Cardiac muscle cell (in vitro differentiated cells and primary cell): ENCODE results near the gene ZNF629. TPM values are rescaled to one million over a fixed set of nuclear protein-coding genes. Genes with fewer than 3 reads are reported as not detected.
A peak's percentile ranks its signal among the peaks of the same experiment; 100 is the strongest.

Experiments used
- DNase-seq, 2 donors: peaks; one replicate each; pipeline versions ENCODE4 v3.0.0 to v3.0.0-alpha.2; 2010 to 2017; ENCODE audit warnings: low read depth in 1 of 2, low spot score in 1 of 2
- H3K27ac ChIP-seq: fragments of 200-600 bp; sonication (generic); 2 replicates; pipeline ENCODE4 v1.5.1; 2016
- H3K27me3 ChIP-seq: fragments of 200-600 bp; sonication (generic); 2 replicates; pipeline ENCODE4 v1.6.0; 2016; ENCODE audit warnings: control low read depth
- H3K36me3 ChIP-seq: fragments of 200-600 bp; sonication (generic); 2 replicates; pipeline ENCODE4 v1.5.1; 2016; ENCODE audit warnings: control low read depth
- H3K4me1 ChIP-seq: fragments of 200-600 bp; sonication (generic); 2 replicates; pipeline ENCODE4 v1.8.1; 2017; ENCODE audit warnings: low read depth, mild to moderate bottlenecking, mixed run types
- H3K4me3 ChIP-seq: fragments of 200-600 bp; sonication (generic); 2 replicates; pipeline ENCODE4 v1.5.1; 2016; ENCODE audit warnings: mild to moderate bottlenecking
- H3K9me3 ChIP-seq: fragments of 200-600 bp; sonication (generic); 2 replicates; pipeline ENCODE4 v1.5.1; 2017; ENCODE audit warnings: low read depth, mild to moderate bottlenecking, control low read depth
- CTCF ChIP-seq: IDR thresholded peaks from 2 replicates; pipeline ENCODE4 v1.5.1; 2012; ENCODE audit warnings: low read depth, mild to moderate bottlenecking, low read length
- polyA plus RNA-seq: library from polyadenylated mRNA; unstranded; fragments of >200 nt; fragmentation: Nextera tagmentation; extraction: Ambion mirVana; gene quantifications from 2 replicates; pipeline ENCODE4 v1.2.1, GENCODE V29; 2016
- total RNA-seq: library from RNA; depleted of rRNA; stranded (reverse); fragments of >200 nt; gene quantifications from 2 replicates; pipeline ENCODE4 v1.2.3, GENCODE V29; 2016

ZNF629 gene
- total and polyA plus RNA-seq, 2 experiments from 2014 or later = 20.1 to 50.9 TPM

DNA sequence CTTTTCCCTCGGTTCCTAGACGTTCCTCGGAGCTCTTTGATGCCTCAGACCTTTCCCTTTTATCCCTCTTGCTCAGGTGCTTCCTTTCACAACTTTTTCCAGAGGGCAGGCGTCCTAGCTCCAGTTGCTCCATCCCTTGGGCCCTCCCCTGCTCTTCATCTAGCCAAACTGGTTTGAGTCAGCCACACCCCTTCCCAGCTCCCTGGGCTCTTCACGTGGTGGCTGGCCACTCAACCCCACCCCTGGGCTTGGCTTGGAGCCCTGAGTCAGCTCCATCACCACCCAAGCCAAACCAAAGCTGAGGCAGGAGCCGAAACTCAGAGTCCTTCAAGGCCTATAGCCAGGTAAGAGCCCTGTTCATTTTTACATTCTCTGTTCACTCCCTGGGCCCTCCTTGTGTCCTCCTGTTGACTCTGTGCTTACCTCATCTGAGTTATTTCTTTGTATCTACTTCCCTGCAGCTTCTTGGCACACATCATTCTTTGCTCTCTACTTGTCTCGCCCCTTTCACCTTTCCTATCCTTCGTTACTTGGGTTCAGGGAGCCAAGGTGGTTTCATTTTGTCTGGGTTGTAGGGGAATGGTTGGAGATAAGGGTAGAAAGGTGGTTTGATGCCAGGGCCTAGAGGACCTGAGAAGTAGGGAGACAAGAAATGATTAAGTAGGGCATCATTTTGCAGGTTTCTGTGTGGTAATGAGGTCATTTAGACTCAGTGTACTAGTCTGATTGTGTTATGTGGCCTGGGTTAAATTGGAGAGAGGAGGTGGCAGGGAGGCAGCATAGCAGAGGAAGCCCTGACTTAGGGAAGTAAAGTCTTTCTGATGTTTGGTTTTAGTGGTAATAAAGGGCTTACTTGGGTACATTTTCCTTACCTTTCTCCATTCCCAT, 46.4 kb downstream of the ZNF629 start:
- peaks cover 43% of the 10 kb centered on the region for H3K36me3 ChIP-seq
- DNase-seq = peak in 1 of 2 donors; percentile 86
- no peak overlapping the region for H3K4me3 ChIP-seq
- no peaks in the 10 kb centered on the region for H3K4me1 ChIP-seq
- peak overlapping the region; percentile 94 for H3K27ac ChIP-seq
- H3K27me3 ChIP-seq = no peaks in the 10 kb centered on the region
- no peaks in the 10 kb centered on the region for H3K9me3 ChIP-seq
- no peak for TF ChIP-seq CTCF

- TF ChIP-seq CTCF = no peak
- DNase-seq = no peak
These were observed 47.7 kb downstream of the ZNF629 start for GRCh38 chr16:30738984-30739951.

DNA sequence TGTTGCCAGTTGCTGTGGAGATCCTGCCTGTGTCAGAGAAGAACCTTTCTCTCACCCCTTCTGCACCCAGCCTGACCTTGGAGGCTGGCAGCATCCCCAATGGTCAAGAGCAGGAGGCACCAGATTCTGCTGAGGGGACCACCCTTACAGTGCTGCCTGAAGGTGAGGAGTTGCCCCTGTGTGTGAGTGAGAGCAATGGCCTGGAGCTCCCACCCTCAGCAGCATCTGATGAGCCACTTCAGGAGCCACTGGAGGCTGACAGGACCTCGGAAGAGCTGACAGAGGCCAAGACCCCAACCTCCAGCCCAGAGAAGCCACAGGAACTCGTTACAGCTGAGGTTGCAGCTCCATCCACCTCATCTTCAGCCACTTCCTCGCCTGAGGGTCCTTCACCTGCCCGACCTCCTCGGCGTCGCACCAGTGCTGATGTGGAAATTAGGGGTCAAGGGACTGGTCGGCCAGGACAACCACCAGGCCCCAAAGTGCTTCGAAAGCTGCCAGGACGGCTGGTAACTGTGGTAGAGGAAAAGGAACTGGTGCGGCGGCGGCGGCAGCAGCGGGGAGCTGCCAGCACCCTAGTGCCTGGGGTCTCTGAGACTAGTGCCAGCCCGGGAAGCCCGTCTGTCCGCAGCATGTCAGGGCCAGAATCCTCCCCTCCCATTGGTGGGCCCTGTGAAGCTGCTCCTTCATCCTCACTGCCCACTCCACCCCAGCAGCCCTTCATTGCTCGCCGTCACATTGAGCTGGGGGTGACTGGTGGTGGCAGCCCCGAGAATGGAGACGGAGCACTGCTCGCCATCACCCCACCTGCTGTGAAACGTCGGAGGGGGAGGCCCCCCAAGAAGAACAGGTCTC, 49.0 kb downstream of the ZNF629 start:
- H3K27ac ChIP-seq = no peak overlapping the region
- H3K27me3 ChIP-seq = no peaks in the 10 kb centered on the region
- TF ChIP-seq CTCF = no peak
- no peak overlapping the region for H3K4me3 ChIP-seq
- H3K9me3 ChIP-seq = no peaks in the 10 kb centered on the region
- H3K4me1 ChIP-seq = no peaks in the 10 kb centered on the region
- DNase-seq = no peak
- H3K36me3 ChIP-seq = peaks cover 44% of the 10 kb centered on the region

More at GRCh38 chr16:30738984-30739951, 47.7 kb downstream of the ZNF629 start:
- H3K27ac ChIP-seq = no peak overlapping the region
- H3K36me3 ChIP-seq = peaks cover 39% of the 10 kb centered on the region
- no peaks in the 10 kb centered on the region for H3K4me1 ChIP-seq
- no peaks in the 10 kb centered on the region for H3K9me3 ChIP-seq
- H3K27me3 ChIP-seq = no peaks in the 10 kb centered on the region
- H3K4me3 ChIP-seq = no peak overlapping the region

DNA sequence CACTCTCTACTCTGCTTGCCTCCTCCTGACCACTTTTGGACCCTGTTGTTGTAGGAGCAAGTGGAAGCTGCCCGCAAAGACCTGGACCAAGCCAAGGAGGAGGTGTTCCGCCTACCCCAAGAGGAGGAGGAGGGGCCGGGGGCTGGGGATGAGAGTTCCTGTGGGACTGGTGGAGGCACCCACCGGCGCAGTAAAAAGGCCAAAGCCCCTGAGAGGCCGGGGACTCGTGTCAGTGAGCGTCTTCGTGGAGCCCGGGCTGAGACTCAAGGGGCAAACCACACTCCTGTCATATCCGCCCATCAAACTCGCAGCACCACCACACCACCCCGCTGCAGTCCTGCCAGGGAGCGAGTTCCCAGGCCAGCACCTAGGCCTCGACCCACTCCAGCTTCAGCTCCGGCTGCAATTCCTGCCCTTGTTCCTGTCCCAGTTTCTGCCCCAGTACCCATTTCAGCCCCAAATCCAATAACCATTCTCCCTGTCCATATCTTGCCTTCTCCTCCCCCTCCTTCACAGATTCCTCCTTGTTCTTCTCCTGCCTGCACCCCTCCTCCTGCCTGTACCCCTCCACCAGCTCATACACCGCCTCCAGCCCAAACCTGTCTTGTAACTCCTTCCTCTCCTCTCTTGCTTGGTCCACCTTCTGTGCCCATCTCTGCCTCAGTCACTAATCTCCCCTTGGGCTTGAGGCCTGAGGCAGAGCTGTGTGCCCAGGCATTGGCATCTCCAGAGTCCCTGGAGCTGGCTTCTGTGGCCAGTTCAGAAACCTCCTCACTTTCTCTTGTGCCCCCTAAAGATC, 49.8 kb downstream of the ZNF629 start:
- Histone ChIP-seq H3K4me3 (no peak overlapping the region), H3K4me1 (no peaks in the 10 kb centered on the region), H3K36me3 (peaks cover 44% of the 10 kb centered on the region), H3K27ac (no peak overlapping the region), H3K27me3 (no peaks in the 10 kb centered on the region), H3K9me3 (no peaks in the 10 kb centered on the region)
- no peak for TF ChIP-seq CTCF
- DNase-seq = no peak
